GM19455 (cell line): Measurements from ENCODE around the gene RASGEF1C.

ENCODE experiments used
- ATAC-seq: cut with Tn5 transposase; IDR thresholded peaks from one replicate; pipeline ENCODE4 v1.9.1; 2021; ENCODE audit not compliant: unreplicated experiment

RASGEF1C gene

GRCh38 chr5:180122875-180123274, 86.1 kb downstream of the RASGEF1C start:
- ATAC-seq = no peak

GRCh38 chr5:180121826-180122413, 87.1 kb downstream of the RASGEF1C start:
- ATAC-seq = no peak

GRCh38 chr5:180120237-180121101, 88.5 kb downstream of the RASGEF1C start:
- ATAC-seq = no peak

- ATAC-seq = no peak
These were observed 89.1 kb downstream of the RASGEF1C start for GRCh38 chr5:180119903-180120236.

GRCh38 chr5:180119031-180119902, 89.7 kb downstream of the RASGEF1C start:
- no peak for ATAC-seq

- no peak for ATAC-seq
These were observed 90.6 kb downstream of the RASGEF1C start for GRCh38 chr5:180118391-180118791.

- no peak for ATAC-seq
These were observed 91.8 kb downstream of the RASGEF1C start for GRCh38 chr5:180117000-180117725.

- ATAC-seq = no peak
These were observed 92.7 kb downstream of the RASGEF1C start for GRCh38 chr5:180116077-180116999.

GRCh38 chr5:180115326-180116076, 93.5 kb downstream of the RASGEF1C start:
- ATAC-seq = no peak

- ATAC-seq = no peak
These were observed 94.6 kb downstream of the RASGEF1C start for GRCh38 chr5:180114304-180115003.

- no peak for ATAC-seq
These were observed 95.2 kb downstream of the RASGEF1C start for GRCh38 chr5:180113660-180114303.

GRCh38 chr5:180112181-180112861, 96.7 kb downstream of the RASGEF1C start:
- no peak for ATAC-seq

GRCh38 chr5:180111273-180112002, 97.6 kb downstream of the RASGEF1C start:
- ATAC-seq = no peak

- no peak for ATAC-seq
These were observed 99.1 kb downstream of the RASGEF1C start for GRCh38 chr5:180109920-180110319.

- ATAC-seq = no peak
These were observed 102.0 kb downstream of the RASGEF1C start for GRCh38 chr5:180107005-180107404.

- no peak for ATAC-seq
These were observed 103.1 kb downstream of the RASGEF1C start for GRCh38 chr5:180105827-180106312.

- no peak for ATAC-seq
These were observed 104.9 kb downstream of the RASGEF1C start for GRCh38 chr5:180104168-180104530.
